Uterus (tissue), 4 donors: ENCODE data around the gene SPIRE2. TPM values are rescaled to one million over a fixed set of nuclear protein-coding genes. Genes with fewer than 3 reads are reported as not detected.
"Not testable (repeated sequence)": the region's sequence is repeated elsewhere in the genome, so short reads cannot be mapped to it uniquely, and the experiment has no call there.

Experiments used
- DNase-seq, 2 donors: peaks; one replicate each; pipeline ENCODE4 v3.0.0-alpha.2; 2019 to 2020
- H3K27ac ChIP-seq, 2 donors: fragments of 200-600 bp; sonication (generic); 1 replicate in 1 of 2; 2 replicates in 1 of 2; pipeline ENCODE4 v1.5.1; 2016 to 2018
- H3K27me3 ChIP-seq, 2 donors: fragments of 200-600 bp; sonication (generic); one replicate each; pipeline ENCODE4 v1.5.1; 2018 to 2019; ENCODE audit warnings: control low read depth in 1 of 2
- H3K36me3 ChIP-seq, 2 donors: fragments of 200-600 bp; sonication (generic); one replicate each; pipeline ENCODE4 v1.5.1; 2019; ENCODE audit warnings: control low read depth in 1 of 2
- H3K4me1 ChIP-seq, 2 donors: fragments of 200-600 bp; sonication (generic); one replicate each; pipeline ENCODE4 v1.5.1; 2018 to 2019; ENCODE audit warnings: control low read depth in 1 of 2
- H3K4me3 ChIP-seq, 2 donors: fragments of 200-600 bp; sonication (generic); 1 replicate in 1 of 2; 2 replicates in 1 of 2; pipeline ENCODE4 v1.5.1; 2018 to 2019; ENCODE audit warnings: mild to moderate bottlenecking in 1 of 2
- H3K9me3 ChIP-seq, 2 donors: fragments of 200-600 bp; sonication (generic); one replicate each; pipeline ENCODE4 v1.5.1; 2019; ENCODE audit warnings: control low read depth in 1 of 2
- CTCF ChIP-seq, 4 experiments: fragments of 200-600 bp in 2 of 4; fragments of 450-650 bp in 2 of 4; sonication (generic) in 2 of 4; IDR thresholded peaks; one replicate each; pipeline ENCODE4 v1.5.1; 2016 to 2019; ENCODE audit warnings: antibody characterized with exemption in 4 of 4, mild to moderate bottlenecking in 2 of 4, moderate library complexity in 1 of 4
- POLR2A ChIP-seq, 2 donors: fragments of 450-650 bp; IDR thresholded peaks; one replicate each; pipeline ENCODE4 v1.6.1; 2016; ENCODE audit warnings: antibody characterized with exemption in 2 of 2, mild to moderate bottlenecking in 1 of 2, moderate library complexity in 1 of 2
- intact Hi-C: fragments of 100-400 bp; cut with DNase I; formaldehyde crosslinking; loops from one replicate; pipeline ENCODE4 v1.15.1; 2023; ENCODE audit warnings: low total_unique reads
- total RNA-seq, 4 donors: library from RNA; depleted of rRNA in 3 of 4; stranded (reverse); fragments of >200 nt in 3 of 4; gene quantifications; one replicate each; pipeline versions ENCODE4 v1.1.0 to v1.2.4, GENCODE V29; 2014 to 2023
- donor health status: DM: yes; HTN: yes; CAD: no.

SPIRE2 gene
- total RNA-seq, 4 donors from 2014 or later: 1.2 to 7.5 (median 3.3) TPM

GRCh38 chr16:89912627-89913026, 84.4 kb downstream of the SPIRE2 start:
- no peaks in the 10 kb centered on the region for H3K4me1 ChIP-seq
- H3K4me3 ChIP-seq: no peak overlapping the region
- H3K27me3 ChIP-seq: no peaks in the 10 kb centered on the region
- DNase-seq: no peak
- intact Hi-C loops: no loop called here
- no peaks in the 10 kb centered on the region for H3K9me3 ChIP-seq
- no peak for TF ChIP-seq CTCF (IDR thresholded peaks at IDR 0.05)
- no peak for TF ChIP-seq POLR2A (IDR thresholded peaks at IDR 0.05)
- H3K36me3 ChIP-seq: no peaks in the 10 kb centered on the region
- H3K27ac ChIP-seq: no peak overlapping the region

- Histone ChIP-seq H3K4me1 (peaks cover 3 to 9% of the 10 kb centered on the region in 2 donors), H3K4me3 (no peak overlapping the region), H3K27me3 (no peaks in the 10 kb centered on the region), H3K36me3 (no peaks in the 10 kb centered on the region), H3K27ac (no peak overlapping the region), H3K9me3 (no peaks in the 10 kb centered on the region)
- DNase-seq: no peak
- TF ChIP-seq POLR2A (IDR thresholded peaks at IDR 0.05): no peak
- no peak for TF ChIP-seq CTCF (IDR thresholded peaks at IDR 0.05)
- intact Hi-C loops: no loop called here
Observed at GRCh38 chr16:89913408-89914387, 85.4 kb downstream of the SPIRE2 start.

- H3K27ac ChIP-seq, intact Hi-C loops, H3K36me3 ChIP-seq, H3K27me3 ChIP-seq, H3K9me3 ChIP-seq, DNase-seq, H3K4me3 ChIP-seq: not testable (repeated sequence)
- H3K4me1 ChIP-seq: peaks cover 3 to 12% of the 10 kb centered on the region in 2 donors
Observed at GRCh38 chr16:89914642-89915285, 86.5 kb downstream of the SPIRE2 start.

GRCh38 chr16:89915303-89916232, 87.3 kb downstream of the SPIRE2 start:
- TF ChIP-seq CTCF (IDR thresholded peaks at IDR 0.05) (no peak), POLR2A (IDR thresholded peaks at IDR 0.05) (no peak)
- intact Hi-C loops: no loop called here
- Histone ChIP-seq H3K4me1 (peaks cover 3 to 12% of the 10 kb centered on the region in 2 donors), H3K27ac (no peak overlapping the region), H3K36me3 (no peaks in the 10 kb centered on the region), H3K4me3 (no peak overlapping the region), H3K9me3 (no peaks in the 10 kb centered on the region), H3K27me3 (no peaks in the 10 kb centered on the region)
- DNase-seq: no peak

- Histone ChIP-seq H3K27me3 (no peaks in the 10 kb centered on the region), H3K4me1 (peaks cover 3 to 24% of the 10 kb centered on the region in 2 donors)
- peak; percentile 56 to 60 for DNase-seq
Observed at GRCh38 chr16:89917773-89918452, 89.6 kb downstream of the SPIRE2 start.

More at GRCh38 chr16:89917773-89918452, 89.6 kb downstream of the SPIRE2 start:
- TF ChIP-seq CTCF (IDR thresholded peaks at IDR 0.05): no peak
- TF ChIP-seq POLR2A (IDR thresholded peaks at IDR 0.05): peak in 1 of 2 donors; percentile 15
- Histone ChIP-seq H3K27ac (no peak overlapping the region), H3K4me3 (peak overlapping the region; percentile 15 to 26), H3K36me3 (no peaks in the 10 kb centered on the region), H3K9me3 (no peaks in the 10 kb centered on the region)
- intact Hi-C loops: no loop called here
